HG03045 (cell line): ENCODE measurements around the gene NLRP11.
"Not testable (repeated sequence)": the region's sequence is repeated elsewhere in the genome, so short reads cannot be mapped to it uniquely, and the experiment has no call there.

Experiments used
- ATAC-seq: cut with Tn5 transposase; IDR thresholded peaks from one replicate; pipeline ENCODE4 v1.9.1; 2021; ENCODE audit warnings: mild to moderate bottlenecking, moderate library complexity; ENCODE audit not compliant: unreplicated experiment

NLRP11 gene

GRCh38 chr19:55781112-55781511, 50.7 kb downstream of the NLRP11 start:
- ATAC-seq = no peak

- ATAC-seq = no peak
Observed at GRCh38 chr19:55778331-55778730, 53.5 kb downstream of the NLRP11 start.

- no peak for ATAC-seq
Observed at GRCh38 chr19:55777528-55777927, 54.3 kb downstream of the NLRP11 start.

- not testable (repeated sequence) for ATAC-seq
Observed at GRCh38 chr19:55769632-55770031, 62.2 kb downstream of the NLRP11 start.

- not testable (repeated sequence) for ATAC-seq
Observed at GRCh38 chr19:55768818-55769217, 63.0 kb downstream of the NLRP11 start, which contains the start of gene RFPL4AL1. Gene RFPL4AL1 (plus strand): TSS chr19:55769118. CDS start chr19:55771805, 2,687 bp downstream.

- no peak for ATAC-seq
Observed at GRCh38 chr19:55766466-55766865, 65.3 kb downstream of the NLRP11 start.

- ATAC-seq = not testable (repeated sequence)
Observed at GRCh38 chr19:55758797-55759196, 73.0 kb downstream of the NLRP11 start, which contains the start of gene RFPL4A. Gene RFPL4A (plus strand): TSS chr19:55759097. CDS start chr19:55761801, 2,704 bp downstream.

- not testable (repeated sequence) for ATAC-seq
Observed at GRCh38 chr19:55756808-55757207, 75.0 kb downstream of the NLRP11 start.

GRCh38 chr19:55753401-55753800, 78.4 kb downstream of the NLRP11 start:
- no peak for ATAC-seq

- ATAC-seq = no peak
Observed at GRCh38 chr19:55750715-55751114, 81.1 kb downstream of the NLRP11 start.

GRCh38 chr19:55738302-55738701, 93.5 kb downstream of the NLRP11 start, which contains the start of gene NLRP9:
Gene NLRP9 (minus strand): TSS chr19:55738402. CDS start chr19:55738374, 28 bp downstream.
- ATAC-seq = no peak
